GM23338 (cell line): ENCODE measurements around the gene GPSM1. TPM values are rescaled to one million over a fixed set of nuclear protein-coding genes. Genes with fewer than 3 reads are reported as not detected.

Experiments
- ATAC-seq: fragments of 200-7000 bp; cut with Tn5 transposase; 3 replicates; pipeline ENCODE4 v1.9.1; 2020
- DNase-seq: peaks from one replicate; pipeline ENCODE4 v3.0.0-alpha.2; 2015; ENCODE audit warnings: low spot score
- H2AFZ ChIP-seq: fragments of 200-600 bp; sonication (generic); 2 replicates; pipeline ENCODE4 v1.8.0; 2016; ENCODE audit warnings: antibody characterized with exemption, mild to moderate bottlenecking, moderate library complexity
- H3F3A ChIP-seq: fragments of 200-600 bp; sonication (generic); replicated peaks from 2 replicates; pipeline ENCODE4 v1.8.0; 2017; ENCODE audit warnings: antibody characterized with exemption, mixed run types, low read depth
- H3K27ac ChIP-seq: fragments of 200-600 bp; sonication (generic); 2 replicates; pipeline ENCODE4 v1.6.1; 2016; ENCODE audit warnings: low read depth
- H3K27me3 ChIP-seq: fragments of 200-600 bp; sonication (generic); 2 replicates; pipeline ENCODE4 v1.8.0; 2016; ENCODE audit warnings: mild to moderate bottlenecking, mixed run types, moderate library complexity; ENCODE audit not compliant: insufficient read depth
- H3K36me3 ChIP-seq: fragments of 200-600 bp; sonication (generic); 2 replicates; pipeline ENCODE4 v1.8.0; 2016; ENCODE audit warnings: mild to moderate bottlenecking; ENCODE audit not compliant: insufficient read depth
- H3K4me1 ChIP-seq: fragments of 200-600 bp; sonication (generic); 2 replicates; pipeline ENCODE4 v1.8.0; 2016; ENCODE audit warnings: mild to moderate bottlenecking, moderate library complexity; ENCODE audit not compliant: insufficient read depth
- H3K4me2 ChIP-seq: fragments of 200-600 bp; sonication (generic); 2 replicates; pipeline ENCODE4 v1.7.1; 2017; ENCODE audit warnings: mixed run types
- H3K4me3 ChIP-seq: fragments of 200-600 bp; sonication (generic); 2 replicates; pipeline ENCODE4 v1.6.1; 2016; ENCODE audit warnings: mixed run types
- H3K79me2 ChIP-seq: fragments of 200-600 bp; sonication (generic); replicated peaks from 2 replicates; pipeline ENCODE4 v1.8.0; 2017; ENCODE audit warnings: mild to moderate bottlenecking; ENCODE audit not compliant: insufficient read depth
- H3K9me2 ChIP-seq: fragments of 200-600 bp; sonication (generic); 2 replicates; pipeline ENCODE4 v1.8.0; 2017; ENCODE audit not compliant: insufficient read depth
- H4K20me1 ChIP-seq: fragments of 200-600 bp; sonication (generic); replicated peaks from 2 replicates; pipeline ENCODE4 v1.8.0; 2017; ENCODE audit warnings: mild to moderate bottlenecking; ENCODE audit not compliant: insufficient read depth
- H3K27ac Mint-ChIP-seq: 2 replicates; pipeline ENCODE4 v1.8.0; 2020; ENCODE audit warnings: inconsistent platforms, mild to moderate bottlenecking, moderate library complexity, mixed read lengths
- H3K27me3 Mint-ChIP-seq: 3 replicates; pipeline ENCODE4 v1.8.0; 2022; ENCODE audit warnings: low read depth, mild to moderate bottlenecking, moderate library complexity, mixed read lengths, inconsistent platforms; ENCODE audit not compliant: insufficient read depth, poor library complexity
- H3K36me3 Mint-ChIP-seq: 3 replicates; pipeline ENCODE4 v1.8.0; 2021; ENCODE audit warnings: low read depth, mild to moderate bottlenecking, inconsistent platforms, moderate library complexity, mixed read lengths
- H3K4me1 Mint-ChIP-seq: 3 replicates; pipeline ENCODE4 v1.8.0; 2020; ENCODE audit warnings: mild to moderate bottlenecking, inconsistent platforms, mixed read lengths
- H3K4me3 Mint-ChIP-seq: 3 replicates; pipeline ENCODE4 v1.8.0; 2021; ENCODE audit warnings: moderate library complexity, mild to moderate bottlenecking, inconsistent platforms, mixed read lengths
- H3K9me3 Mint-ChIP-seq: 3 replicates; pipeline ENCODE4 v1.8.0; 2020; ENCODE audit warnings: moderate library complexity, mild to moderate bottlenecking, inconsistent platforms, mixed read lengths
- CREB1 ChIP-seq: fragments of 250-450 bp; sonication (Bioruptor Pico); IDR thresholded peaks from 2 replicates; pipeline ENCODE4 v1.5.0; 2020; ENCODE audit warnings: low read depth, mild to moderate bottlenecking, moderate library complexity
- CTCF ChIP-seq, 2 experiments: fragments of 200-600 bp in 1 of 2; sonication (generic) in 1 of 2; conservative IDR thresholded peaks; 2 replicates each; pipeline versions ENCODE4 v1.5.1 to v1.6.1; 2016 to 2017; ENCODE audit warnings: antibody characterized with exemption in 2 of 2, low read depth in 2 of 2, mild to moderate bottlenecking in 2 of 2, moderate library complexity in 1 of 2
- REST ChIP-seq: IDR thresholded peaks from one replicate; pipeline ENCODE4 v1.6.1; 2018; ENCODE audit warnings: antibody characterized with exemption; ENCODE audit not compliant: unreplicated experiment
- ZNF462 ChIP-seq: fragments of 250-450 bp; sonication (Bioruptor Pico); IDR thresholded peaks from 2 replicates; pipeline ENCODE4 v1.5.0; 2020; ENCODE audit warnings: mild to moderate bottlenecking, moderate library complexity
- polyA plus RNA-seq: library from polyadenylated mRNA; unstranded; fragments of >200 nt; fragmentation: Nextera tagmentation; extraction: Ambion mirVana; gene quantifications from 2 replicates; pipeline ENCODE4 v1.2.1, GENCODE V29; 2016
- total RNA-seq: library from RNA; depleted of rRNA; stranded (reverse); fragments of >200 nt; shearing (Covaris generic); gene quantifications from 2 replicates; pipeline ENCODE4 v1.2.3, GENCODE V29; 2014

GPSM1 gene
- total and polyA plus RNA-seq, 2 experiments from 2014 or later = 4.8 to 23.2 TPM

- ATAC-seq (no peak), DNase-seq (no peak)
- H3K27me3 ChIP-seq = no peaks in the 10 kb centered on the region
- Mint-ChIP-seq H3K27me3 (peaks cover 19% of the 10 kb centered on the region), H3K4me1 (peaks cover 3% of the 10 kb centered on the region; the same call in 2 of the 3 replicates), H3K27ac (no peak overlapping the region), H3K36me3 (no peaks in the 10 kb centered on the region), H3K4me3 (no peak overlapping the region), H3K9me3 (no peaks in the 10 kb centered on the region; the same call in 1 of the 3 replicates)
- H3K4me2 ChIP-seq = no peak overlapping the region
- no peak overlapping the region for H3K27ac ChIP-seq
- H3K4me3 ChIP-seq = no peak overlapping the region
- TF ChIP-seq CTCF (conservative IDR thresholded peaks at IDR 0.05; ENCODE audit: low read depth in 2 of 2) = no peak
- no peak for TF ChIP-seq REST
- no peak for TF ChIP-seq CREB1 (CRISPR knock-in tag)
- no peak for TF ChIP-seq ZNF462 (CRISPR knock-in tag)
- no peaks in the 10 kb centered on the region for H3F3A ChIP-seq
- no peaks in the 10 kb centered on the region for H3K9me2 ChIP-seq
- no peaks in the 10 kb centered on the region for H3K36me3 ChIP-seq
- H4K20me1 ChIP-seq = no peaks in the 10 kb centered on the region
- no peaks in the 10 kb centered on the region for H3K79me2 ChIP-seq
- peaks cover 5% of the 10 kb centered on the region for H3K4me1 ChIP-seq
- H2AFZ ChIP-seq = no peak overlapping the region
Measured at GRCh38 chr9:136346927-136347465, 19.7 kb downstream of the GPSM1 start.
